GM12878 (cell line): ENCODE results near the gene FAM163B. TPM values are rescaled to one million over a fixed set of nuclear protein-coding genes. Genes with fewer than 3 reads are reported as not detected.

Experiments used
- polyA plus RNA-seq, 11 experiments: library from polyadenylated mRNA; depleted of rRNA in 4 of 11; unstranded in 6 of 11; stranded (reverse) in 5 of 11; fragments of >200 nt; fragmentation: Nextera tagmentation in 4 of 11; fragmentation: Illumina TruSeq in 1 of 11; extraction: Ambion mirVana in 4 of 11; extraction: Trizol in 1 of 11; gene quantifications; 1 replicate in 1 of 11; 2 replicates in 10 of 11; pipeline versions ENCODE4 v1.2.1 to v1.2.3, GENCODE V29; 2011 to 2016; ENCODE audit warnings: inconsistent platforms in 2 of 11, missing spikeins in 2 of 11, low read depth in 1 of 11
- total RNA-seq, 4 experiments: library from RNA; depleted of rRNA in 3 of 4; stranded (reverse); fragments of >200 nt in 3 of 4; fragmentation: Illumina TruSeq in 1 of 4; extraction: Trizol in 1 of 4; gene quantifications; 2 replicates each; pipeline versions ENCODE4 v1.2.1 to v1.2.3, GENCODE V29; 2013 to 2021

Gene FAM163B
- total and polyA plus RNA-seq, 10 of the 15 experiments (the other 5 are each of a cell fraction or from before 2014, with no cell fraction given) = not detected

Other genes with a start within 250 kb of the FAM163B start
Only the 7 nearest of the 10 such genes appear.
- 0.28 and 0.33 TPM in 2 replicates for gene ADAMTS13, start 187.0 kb downstream of the FAM163B start, total RNA-seq (2014; rRNA removed)
- gene ADAMTS13, start 187.0 kb downstream of the FAM163B start, total RNA-seq (2014; rRNA removed; fragmentation: Illumina TruSeq; extraction: Trizol) = 0.18 and 0.28 TPM in 2 replicates
- gene ADAMTS13, start 187.0 kb downstream of the FAM163B start, total RNA-seq (2021) = 1.2 and 2.0 TPM in 2 replicates
- gene ADAMTS13, start 187.0 kb downstream of the FAM163B start, polyA plus RNA-seq (2011; rRNA removed) = 0.82 and 1.7 TPM in 2 replicates
- 0.22 and 0.28 TPM in 2 replicates for gene ADAMTS13, start 187.0 kb downstream of the FAM163B start, polyA plus RNA-seq (2014; fragmentation: Illumina TruSeq; extraction: Trizol)
- gene ADAMTS13, start 187.0 kb downstream of the FAM163B start, polyA plus RNA-seq (2014; fragmentation: Nextera tagmentation; extraction: Ambion mirVana) = under 1 TPM; 0.08 to 0.15 TPM
- gene ADAMTS13, start 187.0 kb downstream of the FAM163B start, polyA plus RNA-seq (2014; rRNA removed) = 1.2 and 2.4 TPM in 2 replicates
- gene ADAMTS13, start 187.0 kb downstream of the FAM163B start, polyA plus RNA-seq (2016; fragmentation: Nextera tagmentation; extraction: Ambion mirVana) = under 1 TPM; 0.28 to 0.37 TPM
- 1.6 and 2.3 TPM in 2 replicates for gene CACFD1, start 149.4 kb downstream of the FAM163B start, total RNA-seq (2014; rRNA removed)
- 0.45 and 0.64 TPM in 2 replicates for gene CACFD1, start 149.4 kb downstream of the FAM163B start, total RNA-seq (2014; rRNA removed; fragmentation: Illumina TruSeq; extraction: Trizol)
- gene CACFD1, start 149.4 kb downstream of the FAM163B start, total RNA-seq (2021) = 2.7 and 4.0 TPM in 2 replicates
- gene CACFD1, start 149.4 kb downstream of the FAM163B start, polyA plus RNA-seq (2011; rRNA removed) = 2.7 and 5.8 TPM in 2 replicates
- gene CACFD1, start 149.4 kb downstream of the FAM163B start, polyA plus RNA-seq (2014; fragmentation: Illumina TruSeq; extraction: Trizol) = 0.14 and 0.35 TPM in 2 replicates
- under 1 TPM in 1 of 2 experiments, not detected in 1; 0.09 TPM for gene CACFD1, start 149.4 kb downstream of the FAM163B start, polyA plus RNA-seq (2014; fragmentation: Nextera tagmentation; extraction: Ambion mirVana)
- 1.4 and 3.6 TPM in 2 replicates for gene CACFD1, start 149.4 kb downstream of the FAM163B start, polyA plus RNA-seq (2014; rRNA removed)
- 1 to 10 TPM in 1 of 2 experiments, under 1 TPM in 1; 0.98 to 1.4 TPM for gene CACFD1, start 149.4 kb downstream of the FAM163B start, polyA plus RNA-seq (2016; fragmentation: Nextera tagmentation; extraction: Ambion mirVana)
- gene SLC2A6, start 130.3 kb downstream of the FAM163B start, total RNA-seq (2014; rRNA removed) = 30.4 and 32.4 TPM in 2 replicates
- 8.3 and 9.4 TPM in 2 replicates for gene SLC2A6, start 130.3 kb downstream of the FAM163B start, total RNA-seq (2014; rRNA removed; fragmentation: Illumina TruSeq; extraction: Trizol)
- 34.1 and 36.4 TPM in 2 replicates for gene SLC2A6, start 130.3 kb downstream of the FAM163B start, total RNA-seq (2021)
- gene SLC2A6, start 130.3 kb downstream of the FAM163B start, polyA plus RNA-seq (2011; rRNA removed) = 4.3 and 11.7 TPM in 2 replicates
- gene SLC2A6, start 130.3 kb downstream of the FAM163B start, polyA plus RNA-seq (2014; fragmentation: Illumina TruSeq; extraction: Trizol) = 4.3 and 6.6 TPM in 2 replicates
- 1 to 10 TPM; 1.1 to 6.1 TPM for gene SLC2A6, start 130.3 kb downstream of the FAM163B start, polyA plus RNA-seq (2014; fragmentation: Nextera tagmentation; extraction: Ambion mirVana)
- gene SLC2A6, start 130.3 kb downstream of the FAM163B start, polyA plus RNA-seq (2014; rRNA removed) = 37.9 and 44.7 TPM in 2 replicates
- gene SLC2A6, start 130.3 kb downstream of the FAM163B start, polyA plus RNA-seq (2016; fragmentation: Nextera tagmentation; extraction: Ambion mirVana) = 10 to 100 TPM; 24.8 to 28.0 TPM
- not detected in 2 replicates for gene MYMK, start 84.4 kb downstream of the FAM163B start, total RNA-seq (2014; rRNA removed)
- gene MYMK, start 84.4 kb downstream of the FAM163B start, total RNA-seq (2014; rRNA removed; fragmentation: Illumina TruSeq; extraction: Trizol) = not detected in 2 replicates
- gene MYMK, start 84.4 kb downstream of the FAM163B start, total RNA-seq (2021) = not detected in 2 replicates
- gene MYMK, start 84.4 kb downstream of the FAM163B start, polyA plus RNA-seq (2011; rRNA removed) = not detected in 2 replicates
- not detected in 2 replicates for gene MYMK, start 84.4 kb downstream of the FAM163B start, polyA plus RNA-seq (2014; fragmentation: Illumina TruSeq; extraction: Trizol)
- gene MYMK, start 84.4 kb downstream of the FAM163B start, polyA plus RNA-seq (2014; fragmentation: Nextera tagmentation; extraction: Ambion mirVana) = not detected
- gene MYMK, start 84.4 kb downstream of the FAM163B start, polyA plus RNA-seq (2014; rRNA removed) = not detected in 2 replicates
- not detected for gene MYMK, start 84.4 kb downstream of the FAM163B start, polyA plus RNA-seq (2016; fragmentation: Nextera tagmentation; extraction: Ambion mirVana)
- not detected in 2 replicates for gene ADAMTSL2, start 74.7 kb downstream of the FAM163B start, total RNA-seq (2014; rRNA removed)
- not detected in 2 replicates for gene ADAMTSL2, start 74.7 kb downstream of the FAM163B start, total RNA-seq (2014; rRNA removed; fragmentation: Illumina TruSeq; extraction: Trizol)
- 0.05 TPM in 1 of 2 replicates, not detected in the other for gene ADAMTSL2, start 74.7 kb downstream of the FAM163B start, total RNA-seq (2021)
- 0.07 TPM in 1 of 2 replicates, not detected in the other for gene ADAMTSL2, start 74.7 kb downstream of the FAM163B start, polyA plus RNA-seq (2011; rRNA removed)
- not detected in 2 replicates for gene ADAMTSL2, start 74.7 kb downstream of the FAM163B start, polyA plus RNA-seq (2014; fragmentation: Illumina TruSeq; extraction: Trizol)
- not detected for gene ADAMTSL2, start 74.7 kb downstream of the FAM163B start, polyA plus RNA-seq (2014; fragmentation: Nextera tagmentation; extraction: Ambion mirVana)
- gene ADAMTSL2, start 74.7 kb downstream of the FAM163B start, polyA plus RNA-seq (2014; rRNA removed) = 0.04 TPM in 1 of 2 replicates, not detected in the other
- not detected for gene ADAMTSL2, start 74.7 kb downstream of the FAM163B start, polyA plus RNA-seq (2016; fragmentation: Nextera tagmentation; extraction: Ambion mirVana)
- gene DBH, start 27.0 kb upstream of the FAM163B start, total RNA-seq (2014; rRNA removed) = 0.05 TPM in 1 of 2 replicates, not detected in the other
- gene DBH, start 27.0 kb upstream of the FAM163B start, total RNA-seq (2014; rRNA removed; fragmentation: Illumina TruSeq; extraction: Trizol) = not detected in 2 replicates
- gene DBH, start 27.0 kb upstream of the FAM163B start, total RNA-seq (2021) = not detected in 2 replicates
- not detected in 2 replicates for gene DBH, start 27.0 kb upstream of the FAM163B start, polyA plus RNA-seq (2011; rRNA removed)
- gene DBH, start 27.0 kb upstream of the FAM163B start, polyA plus RNA-seq (2014; fragmentation: Illumina TruSeq; extraction: Trizol) = not detected in 2 replicates
- gene DBH, start 27.0 kb upstream of the FAM163B start, polyA plus RNA-seq (2014; fragmentation: Nextera tagmentation; extraction: Ambion mirVana) = not detected
- not detected in 2 replicates for gene DBH, start 27.0 kb upstream of the FAM163B start, polyA plus RNA-seq (2014; rRNA removed)
- not detected for gene DBH, start 27.0 kb upstream of the FAM163B start, polyA plus RNA-seq (2016; fragmentation: Nextera tagmentation; extraction: Ambion mirVana)
- gene SARDH, start 129.0 kb upstream of the FAM163B start, total RNA-seq (2014; rRNA removed) = 0.06 TPM in 1 of 2 replicates, not detected in the other
- gene SARDH, start 129.0 kb upstream of the FAM163B start, total RNA-seq (2014; rRNA removed; fragmentation: Illumina TruSeq; extraction: Trizol) = not detected in 2 replicates
- 0.15 and 0.16 TPM in 2 replicates for gene SARDH, start 129.0 kb upstream of the FAM163B start, total RNA-seq (2021)
- gene SARDH, start 129.0 kb upstream of the FAM163B start, polyA plus RNA-seq (2011; rRNA removed) = 0.07 and 0.14 TPM in 2 replicates
- 0.03 TPM in 1 of 2 replicates, not detected in the other for gene SARDH, start 129.0 kb upstream of the FAM163B start, polyA plus RNA-seq (2014; fragmentation: Illumina TruSeq; extraction: Trizol)
- gene SARDH, start 129.0 kb upstream of the FAM163B start, polyA plus RNA-seq (2014; fragmentation: Nextera tagmentation; extraction: Ambion mirVana) = not detected
- gene SARDH, start 129.0 kb upstream of the FAM163B start, polyA plus RNA-seq (2014; rRNA removed) = 0.03 TPM in 1 of 2 replicates, not detected in the other
- gene SARDH, start 129.0 kb upstream of the FAM163B start, polyA plus RNA-seq (2016; fragmentation: Nextera tagmentation; extraction: Ambion mirVana) = not detected